Gastrocnemius medialis (tissue), 4 donors: ENCODE results near the gene PYM1. TPM values are rescaled to one million over a fixed set of nuclear protein-coding genes. Genes with fewer than 3 reads are reported as not detected.

Experiments used
- ATAC-seq, 2 donors: fragments of 150-250 bp; one replicate each; pipeline ENCODE4 v1.9.1; 2016
- DNase-seq, 2 donors: peaks; one replicate each; pipeline ENCODE4 v3.0.0-alpha.2; 2019
- H3K27ac ChIP-seq, 4 donors: fragments of 200-600 bp; sonication (generic); 1 replicate in 1 of 4; 2 replicates in 3 of 4; pipeline ENCODE4 v1.5.1; 2016 to 2018; ENCODE audit warnings: mild to moderate bottlenecking in 2 of 4, moderate library complexity in 1 of 4
- H3K27me3 ChIP-seq, 3 donors: fragments of 200-600 bp; sonication (generic) in 2 of 3; 1 replicate in 1 of 3; 2 replicates in 2 of 3; pipeline versions ENCODE4 v1.5.1 to v1.6.0; 2016 to 2019; ENCODE audit warnings: mild to moderate bottlenecking in 1 of 3, moderate library complexity in 1 of 3
- H3K36me3 ChIP-seq, 2 donors: fragments of 200-600 bp; sonication (generic) in 1 of 2; one replicate each; pipeline ENCODE4 v1.5.1; 2017 to 2018
- H3K4me1 ChIP-seq, 2 donors: fragments of 200-600 bp; sonication (generic) in 1 of 2; one replicate each; pipeline ENCODE4 v1.5.1; 2016 to 2017; ENCODE audit warnings: mild to moderate bottlenecking in 2 of 2
- H3K4me3 ChIP-seq, 4 donors: fragments of 200-600 bp; sonication (generic) in 3 of 4; 1 replicate in 1 of 4; 2 replicates in 3 of 4; pipeline ENCODE4 v1.5.1; 2016 to 2019; ENCODE audit warnings: mild to moderate bottlenecking in 2 of 4
- H3K9me3 ChIP-seq, 3 donors: fragments of 200-600 bp; sonication (generic) in 2 of 3; 1 replicate in 1 of 3; 2 replicates in 2 of 3; pipeline ENCODE4 v1.5.1; 2016 to 2019
- CTCF ChIP-seq, 5 experiments: fragments of 450-650 bp in 3 of 5; fragments of 200-600 bp in 2 of 5; sonication (generic) in 2 of 5; IDR thresholded peaks in 4 of 5; conservative IDR thresholded peaks in 1 of 5; 1 replicate in 4 of 5; 2 replicates in 1 of 5; pipeline ENCODE4 v1.5.1; 2016 to 2019; ENCODE audit warnings: antibody characterized with exemption in 5 of 5, mild to moderate bottlenecking in 3 of 5, moderate library complexity in 3 of 5
- POLR2A ChIP-seq, 2 donors: fragments of 450-650 bp; IDR thresholded peaks; one replicate each; pipeline ENCODE4 v1.6.1; 2017; ENCODE audit warnings: antibody characterized with exemption in 2 of 2, mild to moderate bottlenecking in 2 of 2, moderate library complexity in 2 of 2
- in situ Hi-C, 4 donors: fragments of 200-750 bp; cut with MboI; loops; one replicate each; pipeline versions ENCODE4 v1.15.0 to v1.8.0; 2017; ENCODE audit warnings: low sequenced_read_pairs in 4 of 4
- intact Hi-C: fragments of 100-400 bp; cut with DNase I; formaldehyde crosslinking; loops from one replicate; pipeline ENCODE4 v1.15.1; 2023; ENCODE audit warnings: low total_unique reads
- total RNA-seq, 4 donors: library from RNA; depleted of rRNA; stranded (reverse); fragments of >200 nt; gene quantifications; one replicate each; pipeline versions ENCODE4 v1.1.0 to v1.2.3, GENCODE V29; 2016

PYM1 gene
- total RNA-seq, 4 donors from 2014 or later = 12.8 to 24.5 (median 15.9) TPM

DNA sequence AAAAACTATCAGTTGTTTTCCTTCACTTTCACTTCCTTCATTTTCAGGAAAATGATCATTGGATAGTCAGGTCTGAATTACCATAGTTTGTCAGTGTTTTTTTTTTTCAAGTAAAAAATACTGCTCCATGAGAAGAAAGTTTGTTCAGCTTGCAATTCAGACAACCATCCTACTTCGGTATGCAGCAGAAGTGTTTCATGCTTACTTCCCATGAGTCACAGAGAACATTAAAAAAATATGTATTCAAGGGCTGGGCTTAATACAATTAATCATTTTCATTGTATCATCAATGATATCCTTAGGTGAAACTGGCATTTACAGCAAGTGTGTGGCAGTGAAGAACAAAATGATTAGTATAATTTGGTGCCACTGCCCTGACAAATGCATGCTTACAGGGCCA lies 21.6 kb downstream of the PYM1 start:
- ATAC-seq = no peak
- no peak for DNase-seq
- intact Hi-C loops (no loop called here), in situ Hi-C loops (no loop called here)
- Histone ChIP-seq H3K27ac (no peak overlapping the region), H3K9me3 (no peaks in the 10 kb centered on the region), H3K36me3 (no peaks in the 10 kb centered on the region), H3K4me1 (no peaks in the 10 kb centered on the region), H3K27me3 (no peaks in the 10 kb centered on the region), H3K4me3 (no peak overlapping the region)
- TF ChIP-seq POLR2A (IDR thresholded peaks at IDR 0.05) (no peak), CTCF (IDR thresholded peaks at IDR 0.05 in 4 of 5, conservative IDR thresholded peaks at IDR 0.05 in 1 of 5) (no peak)

DNA sequence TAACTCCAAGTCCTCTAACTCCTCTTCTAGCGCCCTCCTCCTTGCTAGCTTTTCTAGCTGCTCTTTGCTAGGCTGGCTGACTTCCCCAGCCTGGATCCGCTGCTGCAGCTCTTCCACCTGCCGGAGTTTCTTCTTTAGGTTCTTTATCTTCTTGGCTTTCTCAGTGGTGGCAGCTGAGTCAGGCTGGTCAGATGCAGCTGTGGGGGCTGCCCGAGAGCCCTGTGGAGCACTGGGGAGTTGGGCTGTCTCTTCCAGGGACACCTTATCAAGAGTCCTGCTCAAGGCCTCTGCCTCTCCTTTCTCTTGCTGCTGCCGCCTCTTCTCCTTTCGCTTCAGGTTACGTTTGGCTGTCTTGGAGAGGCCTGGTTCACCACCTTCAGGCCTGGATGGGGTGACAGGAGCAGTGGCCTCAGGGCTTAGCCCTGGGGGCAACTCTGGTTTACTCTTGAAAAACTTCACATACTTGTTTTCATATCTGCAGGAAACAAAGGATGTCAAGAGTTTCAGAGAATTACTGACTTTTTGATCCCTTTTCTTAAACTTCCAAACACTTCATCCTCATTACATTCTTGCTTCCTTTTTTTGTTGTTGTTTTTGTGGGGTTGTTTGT lies 25.7 kb downstream of the PYM1 start:
- in situ Hi-C loops (no loop called here), intact Hi-C loops (no loop called here)
- Histone ChIP-seq H3K9me3 (no peaks in the 10 kb centered on the region), H3K27me3 (no peaks in the 10 kb centered on the region), H3K4me1 (no peaks in the 10 kb centered on the region), H3K27ac (no peak overlapping the region), H3K36me3 (no peaks in the 10 kb centered on the region), H3K4me3 (no peak overlapping the region)
- TF ChIP-seq CTCF (IDR thresholded peaks at IDR 0.05 in 4 of 5, conservative IDR thresholded peaks at IDR 0.05 in 1 of 5) = no peak
- no peak for DNase-seq
- ATAC-seq = no peak

GRCh38 chr12:55899082-55899481 lies 28.6 kb downstream of the PYM1 start:
- intact Hi-C loops = no loop called here
- no peak for ATAC-seq

DNA sequence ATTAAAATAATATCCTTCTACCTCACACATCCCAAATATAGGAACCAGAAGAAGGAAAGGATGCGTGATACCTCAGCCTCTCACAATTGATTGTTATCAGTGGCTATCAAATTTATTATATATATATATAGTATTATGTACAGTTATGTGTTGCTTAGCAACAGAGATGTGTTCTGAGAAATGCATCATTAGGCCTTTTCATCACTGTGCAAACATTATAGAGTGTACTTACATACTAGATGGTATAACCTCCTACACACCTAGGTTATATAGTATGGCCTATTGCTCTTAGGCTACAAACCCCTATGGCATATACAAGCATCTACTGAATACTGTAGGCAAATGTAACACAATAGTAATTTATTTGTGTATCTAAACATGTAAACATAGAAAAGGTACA lies 34.0 kb downstream of the PYM1 start:
- no peaks in the 10 kb centered on the region for H3K4me1 ChIP-seq

More at GRCh38 chr12:55899082-55899481, 28.6 kb downstream of the PYM1 start:
- no peak for TF ChIP-seq POLR2A (IDR thresholded peaks at IDR 0.05)
- no peak for TF ChIP-seq CTCF (IDR thresholded peaks at IDR 0.05 in 4 of 5, conservative IDR thresholded peaks at IDR 0.05 in 1 of 5)
- no peaks in the 10 kb centered on the region for H3K27me3 ChIP-seq
- no peak overlapping the region for H3K27ac ChIP-seq
- no peak for DNase-seq
- H3K4me3 ChIP-seq = no peak overlapping the region
- no peaks in the 10 kb centered on the region for H3K36me3 ChIP-seq
- H3K9me3 ChIP-seq = no peaks in the 10 kb centered on the region
- no peaks in the 10 kb centered on the region for H3K4me1 ChIP-seq
- in situ Hi-C loops = no loop called here

More for the DNA sequence above, 34.0 kb downstream of the PYM1 start:
- in situ Hi-C loops = no loop called here
- H3K36me3 ChIP-seq = no peaks in the 10 kb centered on the region
- no peaks in the 10 kb centered on the region for H3K27me3 ChIP-seq
- DNase-seq (no peak), ATAC-seq (no peak)
- intact Hi-C loops = no loop called here
- no peaks in the 10 kb centered on the region for H3K9me3 ChIP-seq
- TF ChIP-seq POLR2A (IDR thresholded peaks at IDR 0.05) (no peak), CTCF (IDR thresholded peaks at IDR 0.05 in 4 of 5, conservative IDR thresholded peaks at IDR 0.05 in 1 of 5) (no peak)
- H3K4me3 ChIP-seq = no peak overlapping the region
- H3K27ac ChIP-seq = no peak overlapping the region
